ENCODE results near the gene CFHR5.
"Not testable (repeated sequence)": the region's sequence is repeated elsewhere in the genome, so short reads cannot be mapped to it uniquely, and the experiment has no call there.

CFHR5 gene

DNA sequence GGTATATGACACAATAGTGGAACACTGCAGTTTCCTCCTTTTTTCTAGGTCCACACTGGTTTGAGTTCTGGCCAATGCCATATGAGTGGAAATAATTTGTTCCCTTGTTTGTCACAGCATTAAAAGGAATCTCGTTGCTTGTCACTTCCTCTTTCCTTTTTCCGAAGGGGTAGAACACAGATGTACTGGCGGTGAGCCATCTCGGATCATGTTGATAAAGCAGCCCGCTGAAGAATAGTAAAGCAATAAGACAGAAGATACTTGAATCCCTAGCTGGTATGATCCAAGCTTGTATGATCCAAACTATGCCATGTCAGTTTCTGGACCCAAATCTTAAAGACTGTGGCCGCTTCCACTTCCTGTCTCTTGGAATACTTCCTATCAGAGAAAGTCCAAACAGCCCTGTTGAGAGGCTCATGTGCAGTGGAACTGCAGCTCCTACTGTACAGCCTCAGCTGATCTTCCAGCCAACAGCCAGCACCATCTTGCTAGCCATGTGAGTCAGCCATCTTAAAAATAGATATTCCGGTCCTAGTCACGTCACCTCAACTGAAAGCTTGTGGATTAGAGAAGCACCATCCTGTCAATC is 40.3 kb downstream of the CFHR5 start:
- no peak for DNase-seq (ENCODE audit: low spot score)

DNA sequence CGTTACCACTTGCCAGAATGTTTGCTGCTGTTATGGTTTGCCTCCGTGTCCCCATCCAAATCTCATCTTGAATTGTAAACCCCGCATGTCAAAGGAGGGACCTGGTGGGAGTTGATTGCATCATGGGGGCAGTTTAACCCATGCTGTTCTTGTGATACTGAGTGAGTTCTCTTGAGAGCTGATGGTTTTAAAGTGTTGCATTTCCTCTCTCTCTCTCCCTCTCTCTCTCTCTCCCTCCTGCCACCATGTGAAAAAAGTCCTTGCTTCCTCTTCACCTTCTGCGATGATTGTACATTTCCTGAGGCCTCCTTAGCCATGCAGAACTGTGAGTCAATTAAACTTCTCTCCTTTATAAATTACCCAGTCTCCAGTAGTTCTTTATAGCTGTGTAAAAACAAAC is 44.4 kb downstream of the CFHR5 start:
- DNase-seq (ENCODE audit: low spot score): no peak

DNA sequence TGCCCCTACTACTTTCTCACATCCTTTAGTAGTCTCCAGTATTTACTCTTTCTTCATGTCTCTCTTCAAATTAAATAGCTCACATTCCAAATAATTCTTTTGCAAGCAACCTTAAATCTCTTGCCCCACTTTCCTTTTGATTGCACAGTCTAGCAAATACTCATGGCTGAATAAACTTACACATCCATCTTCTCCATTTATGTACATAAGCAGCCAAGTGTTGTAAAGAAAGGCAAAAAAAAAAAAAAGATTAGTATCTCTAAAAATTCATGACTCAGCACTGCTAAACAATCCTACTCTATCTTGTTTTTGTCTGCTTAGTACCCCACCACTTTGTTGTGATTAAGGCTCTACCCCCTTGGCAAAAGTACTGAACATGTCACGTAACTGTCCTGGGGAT is 47.1 kb downstream of the CFHR5 start:
- no peak for DNase-seq (ENCODE audit: low spot score)

DNA sequence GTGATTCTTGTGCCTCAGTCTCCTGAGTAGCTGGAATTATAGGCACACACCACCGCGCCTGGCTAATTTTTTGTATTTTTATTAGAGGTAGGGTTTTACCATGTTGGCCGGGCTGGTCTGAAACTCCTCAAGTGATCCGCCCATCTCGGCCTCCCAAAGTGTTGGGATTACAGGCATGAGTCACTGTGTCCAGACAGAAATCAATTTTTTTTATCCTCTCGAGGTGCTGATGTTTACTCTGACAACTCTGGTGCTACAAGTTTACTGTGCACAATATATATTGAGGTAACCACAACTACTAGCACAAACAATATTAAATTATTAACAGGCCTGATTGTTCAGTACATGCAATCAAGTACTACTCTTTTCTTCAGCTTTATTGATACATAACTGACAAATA is 50.0 kb downstream of the CFHR5 start:
- DNase-seq (ENCODE audit: low spot score): no peak

DNA sequence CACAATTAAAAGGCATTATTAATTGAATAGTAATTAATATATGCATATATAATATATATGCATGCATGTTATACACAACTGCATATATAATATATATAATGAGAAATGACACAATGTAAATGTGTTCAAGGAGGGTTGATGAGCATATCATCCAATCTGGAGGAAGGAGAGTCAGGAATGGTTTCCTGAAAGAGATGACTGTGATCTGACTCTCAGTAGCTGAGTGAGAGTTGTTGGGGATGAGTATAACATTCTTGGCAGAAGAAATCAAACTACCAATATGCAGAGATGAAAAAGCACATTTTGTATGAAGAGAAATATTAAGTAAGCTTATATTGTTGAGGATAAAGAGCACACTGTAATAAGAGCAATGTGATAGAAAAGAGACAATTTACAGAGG is 52.4 kb downstream of the CFHR5 start:
- DNase-seq (ENCODE audit: low spot score): no peak

DNA sequence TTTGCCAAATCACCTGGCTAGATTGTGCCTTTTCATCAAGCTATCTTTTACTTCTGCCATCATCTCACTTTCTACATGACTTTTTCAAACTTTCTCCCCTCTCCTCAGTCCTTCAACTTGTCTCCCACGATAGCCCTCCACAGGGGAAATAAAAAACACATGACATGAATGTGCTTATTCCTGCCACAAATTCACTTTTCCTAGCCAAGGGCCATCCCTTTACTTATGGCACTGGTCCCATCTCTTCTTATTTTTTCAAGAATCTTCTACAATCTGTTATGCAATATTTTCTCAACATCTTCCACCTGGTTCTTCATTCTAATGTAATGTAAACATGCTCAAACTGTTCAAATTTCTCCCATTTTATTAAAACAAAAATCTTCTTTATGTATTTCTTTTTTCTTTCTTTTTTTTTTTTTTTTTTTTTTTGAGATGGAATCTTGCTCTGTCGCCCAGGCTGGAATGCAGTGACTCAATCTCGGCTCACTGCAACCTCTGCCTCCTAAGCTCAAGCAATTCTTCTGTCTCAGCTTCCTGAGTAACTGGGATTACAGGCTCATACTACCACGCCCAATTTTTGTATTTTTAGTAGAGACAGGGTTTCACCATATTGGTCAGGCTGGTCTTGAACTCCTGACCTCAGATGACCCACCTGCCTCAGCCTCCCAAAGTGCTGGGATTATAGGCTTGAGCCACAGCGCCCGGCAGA is 57.4 kb downstream of the CFHR5 start:
- not testable (repeated sequence) for DNase-seq (ENCODE audit: low spot score)

DNA sequence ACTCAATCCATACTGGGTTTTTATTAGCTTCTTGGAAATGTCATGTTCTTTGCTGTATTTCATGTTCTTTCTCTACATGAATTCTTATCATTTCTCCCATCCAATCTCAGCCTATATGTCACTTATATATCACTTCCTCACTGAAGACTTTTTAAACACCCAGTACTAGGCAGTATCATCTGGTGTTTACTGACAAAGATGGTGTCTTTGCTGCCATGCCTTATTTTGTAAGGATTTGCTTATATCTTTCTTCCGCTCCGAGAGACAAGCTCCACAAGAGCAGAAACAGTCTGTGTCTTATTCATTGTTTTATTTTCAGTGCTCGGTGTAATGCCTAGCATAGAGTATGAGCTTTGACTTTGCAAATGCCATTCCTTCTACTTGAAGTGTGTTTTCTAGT is 59.5 kb downstream of the CFHR5 start:
- DNase-seq (ENCODE audit: low spot score): no peak

DNA sequence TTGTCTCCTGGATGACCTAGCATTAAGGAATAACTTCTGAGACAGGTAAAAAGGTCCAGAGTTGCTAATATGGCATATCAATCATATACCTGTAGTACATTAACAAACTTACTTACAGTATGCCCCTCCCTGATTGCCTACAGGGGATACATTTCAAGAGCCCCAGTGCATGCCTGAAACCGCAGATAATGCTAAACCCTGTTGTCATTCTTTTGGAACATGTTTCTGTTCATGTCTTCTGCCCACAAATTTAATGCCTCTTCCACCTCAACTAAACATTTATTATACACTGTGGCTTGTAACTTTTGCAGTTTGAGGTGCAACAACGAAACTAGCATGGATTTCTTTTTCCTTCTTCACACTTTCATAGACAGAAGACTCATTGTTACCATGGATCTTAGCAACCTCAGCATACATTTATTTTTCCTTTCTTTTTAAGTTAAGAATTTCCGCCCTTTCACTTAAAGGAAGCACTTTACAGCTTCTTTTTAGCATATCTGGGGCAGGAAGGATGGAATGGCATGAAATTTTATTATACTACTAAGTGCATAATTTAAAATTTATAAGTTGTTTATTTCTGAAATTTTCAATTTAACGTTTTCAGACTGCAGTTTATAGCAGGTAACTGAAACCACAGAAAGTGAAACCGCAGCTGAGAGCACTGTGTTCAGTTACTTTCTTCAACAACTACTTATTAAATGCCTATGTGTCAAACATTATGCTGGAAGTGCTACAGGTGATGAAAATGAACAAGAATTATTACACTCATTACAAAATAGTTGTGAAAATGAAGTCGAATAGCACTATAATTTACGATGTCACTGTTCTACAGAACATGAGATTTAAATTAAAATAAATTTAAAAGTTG is 64.4 kb downstream of the CFHR5 start:
- no peak for DNase-seq (ENCODE audit: low spot score)

DNA sequence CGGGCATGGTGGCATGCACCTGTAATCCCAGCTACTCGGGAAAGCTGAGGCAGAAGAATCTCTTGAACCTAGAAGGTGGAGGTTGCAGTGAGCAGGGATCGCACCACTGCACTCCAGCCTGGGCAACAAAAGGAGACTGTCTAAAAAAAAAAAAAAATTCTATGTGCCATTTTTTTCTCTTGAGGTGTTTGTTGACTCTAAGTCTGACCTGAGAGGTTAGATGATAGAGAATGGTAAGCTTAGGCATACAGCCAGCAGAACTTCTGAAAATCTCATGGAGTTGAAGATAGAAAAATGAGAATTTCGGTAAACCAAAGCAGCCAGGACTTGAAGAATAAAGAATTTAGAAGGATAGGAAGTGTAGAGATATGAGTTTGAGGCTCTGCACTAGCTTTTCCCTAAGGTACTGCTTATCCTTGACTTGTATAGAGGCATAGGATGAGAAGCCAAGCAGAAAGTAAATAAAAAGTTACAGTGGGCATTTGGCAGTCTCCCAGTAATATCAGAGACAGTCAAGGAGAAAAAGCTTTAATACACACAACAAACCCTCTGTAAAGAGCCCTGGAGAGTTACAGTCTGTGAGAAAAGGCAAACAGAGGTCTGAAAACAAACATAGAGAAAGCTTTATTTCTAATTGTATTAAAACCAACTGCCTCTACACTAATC is 65.5 kb downstream of the CFHR5 start:
- DNase-seq (ENCODE audit: low spot score): peak; percentile 8

DNA sequence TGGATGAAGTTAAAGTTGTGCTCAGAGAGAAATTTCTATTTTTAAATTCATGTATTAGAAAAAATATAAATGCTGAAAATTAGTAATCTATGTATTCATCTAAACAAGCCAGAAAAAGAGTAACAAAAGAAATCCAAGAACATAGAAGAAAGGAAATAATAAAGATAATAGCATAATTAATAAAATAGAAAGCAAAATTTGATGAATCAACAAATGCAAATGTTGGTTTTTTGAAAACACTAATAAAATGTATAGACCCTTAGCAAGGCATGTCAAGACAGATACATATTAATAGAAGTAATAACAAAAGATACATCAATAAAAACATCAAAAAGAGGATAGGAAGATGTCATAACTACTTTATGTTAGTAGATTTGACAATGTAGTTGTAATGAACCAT is 71.7 kb downstream of the CFHR5 start:
- no peak for DNase-seq (ENCODE audit: low spot score)
